ENCODE data around the gene HTR6.

Gene HTR6

GRCh38 chr1:19640363-19641316 is 24.0 kb upstream of the HTR6 start:
- no peak overlapping the region for H4K8ac ChIP-seq (ENCODE audit: low read length)
- peak overlapping the region; percentile 92 for H2AK5ac ChIP-seq (ENCODE audit: low read length, severe bottlenecking)
- H3K4me3 ChIP-seq (ENCODE audit: insufficient read depth in 1 of 2, low read depth in 1 of 2, low read length in 2 of 2), result no peak overlapping the region
- H3K27me3 ChIP-seq (ENCODE audit: control insufficient read depth in 1 of 2, insufficient read depth in 1 of 2, low read length in 2 of 2), result no peaks in the 10 kb centered on the region
- H2AFZ ChIP-seq (ENCODE audit: low read depth, low read length), result no peak overlapping the region
- peak overlapping the region; percentile 87 for H3K27ac ChIP-seq (ENCODE audit: low read length, poor library complexity, severe bottlenecking)
- no peak overlapping the region for H2BK15ac ChIP-seq (ENCODE audit: low read depth, poor library complexity, severe bottlenecking)
- no peak overlapping the region for H3K23ac ChIP-seq (ENCODE audit: low read length in 2 of 2)
- no peak overlapping the region for H3K9ac ChIP-seq (ENCODE audit: low read length)
- H2BK12ac ChIP-seq (ENCODE audit: low read length in 2 of 2), result peak overlapping the region in 1 of 2 experiments; percentile 47
- WGBS, result 36% methylated on average over 13 of the region's 14 CpGs
- no peaks in the 10 kb centered on the region for H3K36me3 ChIP-seq (ENCODE audit: control insufficient read depth in 1 of 2, insufficient read depth in 2 of 2, low read depth in 1 of 2, low read length in 2 of 2)
- no peaks in the 10 kb centered on the region for H3K9me3 ChIP-seq (ENCODE audit: control insufficient read depth, low read length)
- H3K4ac ChIP-seq (ENCODE audit: low read depth in 1 of 2, low read length in 2 of 2), result no peak overlapping the region
- H4K91ac ChIP-seq (ENCODE audit: low read length), result no peak overlapping the region
- H2BK5ac ChIP-seq (ENCODE audit: low read depth, low read length, poor library complexity, severe bottlenecking), result peak overlapping the region; percentile 54
- peak overlapping the region; percentile 41 for H3K4me2 ChIP-seq (ENCODE audit: low read length, poor library complexity, severe bottlenecking)
- H3K4me1 ChIP-seq (ENCODE audit: control insufficient read depth, insufficient read depth, low read depth, low read length), result peaks cover 21% of the 10 kb centered on the region
- H3K79me1 ChIP-seq (replicated peaks; ENCODE audit: low read length, poor library complexity, severe bottlenecking), result peaks cover 2% of the 10 kb centered on the region
- no peak overlapping the region for H3K18ac ChIP-seq (ENCODE audit: low read depth in 1 of 2, low read length in 2 of 2)
- H3K14ac ChIP-seq (ENCODE audit: low read length in 2 of 2), result peak overlapping the region in 1 of 2 experiments; percentile 26
- no peak overlapping the region for H2BK120ac ChIP-seq (ENCODE audit: low read depth, low read length)
- no peak for DNase-seq

DNA sequence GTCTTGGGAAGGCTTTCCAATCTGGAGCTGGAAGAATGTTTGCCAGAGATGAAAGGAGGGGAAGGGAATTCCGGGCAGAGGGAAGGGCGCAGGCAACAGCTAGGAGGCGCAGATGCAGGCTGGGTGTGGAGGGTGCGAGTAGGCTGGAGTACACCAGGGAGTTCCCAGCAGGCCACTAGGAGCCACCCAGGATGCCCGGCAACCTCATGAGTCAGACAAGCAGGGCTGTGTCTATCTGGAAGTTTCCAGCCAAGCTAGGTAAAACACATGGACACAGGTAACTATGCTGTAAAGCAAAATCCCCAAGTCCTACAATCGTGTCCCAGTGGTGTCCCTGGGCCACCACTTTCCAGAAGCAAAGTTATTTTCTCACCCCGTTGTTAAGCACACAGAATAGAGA is 21.6 kb upstream of the HTR6 start:
- no peak overlapping the region for H3K14ac ChIP-seq (ENCODE audit: low read length in 2 of 2)
- H2BK120ac ChIP-seq (ENCODE audit: low read depth, low read length), result no peak overlapping the region
- no peaks in the 10 kb centered on the region for H3K27me3 ChIP-seq (ENCODE audit: control insufficient read depth in 1 of 2, insufficient read depth in 1 of 2, low read length in 2 of 2)
- no peak overlapping the region for H3K4ac ChIP-seq (ENCODE audit: low read depth in 1 of 2, low read length in 2 of 2)
- H2AK5ac ChIP-seq (ENCODE audit: low read length, severe bottlenecking), result peak overlapping the region; percentile 51
- peak overlapping the region; percentile 91 for H3K4me2 ChIP-seq (ENCODE audit: low read length, poor library complexity, severe bottlenecking)
- H3K23ac ChIP-seq (ENCODE audit: low read length in 2 of 2), result no peak overlapping the region
- no peak overlapping the region for H3K18ac ChIP-seq (ENCODE audit: low read depth in 1 of 2, low read length in 2 of 2)
- peak overlapping the region in 1 of 2 experiments; percentile 77 for H3K4me3 ChIP-seq (ENCODE audit: insufficient read depth in 1 of 2, low read depth in 1 of 2, low read length in 2 of 2)
- no peak overlapping the region for H2BK12ac ChIP-seq (ENCODE audit: low read length in 2 of 2)
- no peak overlapping the region for H4K8ac ChIP-seq (ENCODE audit: low read length)
- H2AFZ ChIP-seq (ENCODE audit: low read depth, low read length), result no peak overlapping the region
- H3K79me1 ChIP-seq (replicated peaks; ENCODE audit: low read length, poor library complexity, severe bottlenecking), result peaks cover 7% of the 10 kb centered on the region
- no peak overlapping the region for H3K27ac ChIP-seq (ENCODE audit: low read length, poor library complexity, severe bottlenecking)
- peak; percentile 37 for DNase-seq
- peaks cover under 1 to 3% of the 10 kb centered on the region in 2 experiments for H3K36me3 ChIP-seq (ENCODE audit: control insufficient read depth in 1 of 2, insufficient read depth in 2 of 2, low read depth in 1 of 2, low read length in 2 of 2)
- peak overlapping the region; percentile 88 for H3K9ac ChIP-seq (ENCODE audit: low read length)
- H2BK15ac ChIP-seq (ENCODE audit: low read depth, poor library complexity, severe bottlenecking), result no peak overlapping the region
- H3K9me3 ChIP-seq (ENCODE audit: control insufficient read depth, low read length), result no peaks in the 10 kb centered on the region
- H2BK5ac ChIP-seq (ENCODE audit: low read depth, low read length, poor library complexity, severe bottlenecking), result no peak overlapping the region
- WGBS, result 67% methylated on average over 7 of the region's 7 CpGs
- peaks cover 32% of the 10 kb centered on the region for H3K4me1 ChIP-seq (ENCODE audit: control insufficient read depth, insufficient read depth, low read depth, low read length)
- no peak overlapping the region for H4K91ac ChIP-seq (ENCODE audit: low read length)

DNA sequence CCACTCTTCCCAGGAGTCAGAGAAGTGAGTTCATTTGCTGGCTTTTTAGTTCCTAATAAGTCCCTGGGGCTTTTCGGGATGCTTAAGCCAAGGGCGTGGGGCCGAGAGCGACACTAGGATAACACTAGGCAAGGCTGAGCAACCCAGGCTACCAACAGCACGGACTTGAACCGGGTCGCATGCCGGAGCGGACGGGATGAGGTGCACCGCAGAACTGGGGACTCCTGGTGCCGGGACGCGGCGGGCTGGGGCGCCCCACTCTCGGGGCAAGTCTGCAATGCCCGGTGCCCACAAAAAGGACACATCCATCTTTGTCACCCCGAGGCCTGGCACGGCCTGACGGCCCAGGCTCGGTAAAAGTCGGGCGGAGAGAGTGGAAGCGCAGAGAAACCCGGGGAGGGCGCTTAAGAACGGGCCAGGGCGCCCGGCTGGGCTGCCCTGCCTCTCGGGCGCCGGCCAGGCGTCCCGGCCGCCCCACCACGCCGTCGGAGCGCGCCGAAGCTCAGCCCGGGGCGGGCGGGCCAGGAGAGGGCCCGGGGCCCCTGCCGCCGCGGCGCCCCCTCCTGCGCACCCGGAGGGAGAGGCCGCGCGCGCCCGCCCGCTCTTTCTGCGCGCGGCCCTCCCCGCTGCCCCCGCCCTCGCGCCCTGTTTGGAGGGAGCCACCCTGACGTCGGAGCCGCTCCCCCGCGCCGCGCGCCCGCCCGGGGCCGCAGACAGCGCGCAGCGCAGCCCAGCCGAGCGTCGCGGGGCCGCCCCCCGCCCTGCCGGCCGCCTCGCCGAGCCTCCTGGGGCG is 20.9 kb upstream of the HTR6 start, which contains the start of gene NBL1:
TSS of gene NBL1 (plus strand) at position 710 of the 793 bp plus-strand sequence. CDS start 10,720 bp downstream, outside the sequence.
- peak within 1 kb of the TSS in 1 of 2 experiments; percentile 51 for H2BK12ac ChIP-seq (ENCODE audit: low read length in 2 of 2)
- H3K4me1 ChIP-seq (ENCODE audit: control insufficient read depth, insufficient read depth, low read depth, low read length), result peaks cover 33% of the 10 kb centered on the region

More for the DNA sequence above, 20.9 kb upstream of the HTR6 start, which contains the start of gene NBL1:
- H3K23ac ChIP-seq (ENCODE audit: low read length in 2 of 2), result no peak within 1 kb of the TSS
- peaks cover 3% of the 10 kb centered on the region in 2 experiments for H3K36me3 ChIP-seq (ENCODE audit: control insufficient read depth in 1 of 2, insufficient read depth in 2 of 2, low read depth in 1 of 2, low read length in 2 of 2)
- peak within 1 kb of the TSS; percentile 98 for H3K9ac ChIP-seq (ENCODE audit: low read length)
- peak within 1 kb of the TSS; percentile 13 for H3K27ac ChIP-seq (ENCODE audit: low read length, poor library complexity, severe bottlenecking)
- peak within 1 kb of the TSS; percentile 24 to 25 for H3K4ac ChIP-seq (ENCODE audit: low read depth in 1 of 2, low read length in 2 of 2)
- H3K14ac ChIP-seq (ENCODE audit: low read length in 2 of 2), result peak within 1 kb of the TSS in 1 of 2 experiments; percentile 45
- peak within 1 kb of the TSS; percentile 37 for H2BK15ac ChIP-seq (ENCODE audit: low read depth, poor library complexity, severe bottlenecking)
- H2BK120ac ChIP-seq (ENCODE audit: low read depth, low read length), result peak within 1 kb of the TSS; percentile 62
- H4K8ac ChIP-seq (ENCODE audit: low read length), result peak within 1 kb of the TSS; percentile 83
- H3K79me1 ChIP-seq (replicated peaks; ENCODE audit: low read length, poor library complexity, severe bottlenecking), result peaks cover 13% of the 10 kb centered on the region
- H2AFZ ChIP-seq (ENCODE audit: low read depth, low read length), result peak within 1 kb of the TSS; percentile 6
- H3K18ac ChIP-seq (ENCODE audit: low read depth in 1 of 2, low read length in 2 of 2), result peak within 1 kb of the TSS in 1 of 2 experiments; percentile 67
- H3K9me3 ChIP-seq (ENCODE audit: control insufficient read depth, low read length), result no peaks in the 10 kb centered on the region
- peak within 1 kb of the TSS; percentile 64 to 98 for H3K4me3 ChIP-seq (ENCODE audit: insufficient read depth in 1 of 2, low read depth in 1 of 2, low read length in 2 of 2)
- H4K91ac ChIP-seq (ENCODE audit: low read length), result peak within 1 kb of the TSS; percentile 58
- H2BK5ac ChIP-seq (ENCODE audit: low read depth, low read length, poor library complexity, severe bottlenecking), result peak within 1 kb of the TSS; percentile 68
- DNase-seq, result peak; percentile 50
- H3K4me2 ChIP-seq (ENCODE audit: low read length, poor library complexity, severe bottlenecking), result peak within 1 kb of the TSS; percentile 91
- H3K27me3 ChIP-seq (ENCODE audit: control insufficient read depth in 1 of 2, insufficient read depth in 1 of 2, low read length in 2 of 2), result no peaks in the 10 kb centered on the region
- whole genome bisulfite sequencing, result 4% methylated on average over 63 of the region's 90 CpGs
- H2AK5ac ChIP-seq (ENCODE audit: low read length, severe bottlenecking), result peak within 1 kb of the TSS; percentile 51

Measured in mesenchymal stem cell (in vitro differentiated cells and primary cell).